ENCODE data around the gene CFAP119. TPM values are rescaled to one million over a fixed set of nuclear protein-coding genes. Genes with fewer than 3 reads are reported as not detected.

The CFAP119 gene
- total and polyA plus RNA-seq, 2 of the 8 experiments (the other 6 are each of a cell fraction or from before 2014, with no cell fraction given), result 5.6 to 6.0 TPM

GRCh38 chr16:30775392-30776188, 13.7 kb upstream of the CFAP119 start (continued):
- TF ChIP-seq ATF2 (IDR thresholded peaks at IDR 0.05; ENCODE audit: low read length), result no peak; the same call in 1 of the 2 replicates

All from H1 (cell line).